HepG2 (cell line): ENCODE measurements around the gene FUT3. TPM values are rescaled to one million over a fixed set of nuclear protein-coding genes. Genes with fewer than 3 reads are reported as not detected.
A peak's percentile ranks its signal among the peaks of the same experiment; 100 is the strongest.

Experiments used
- CHD4 ChIP-seq: fragments of 200-600 bp; sonication (generic); IDR thresholded peaks from 2 replicates; pipeline ENCODE4 v1.7.0; 2017; ENCODE audit warnings: mild to moderate bottlenecking, low read length, borderline replicate concordance
- HDAC2 ChIP-seq: sonication (generic); formaldehyde crosslinking; IDR thresholded peaks from 2 replicates; pipeline ENCODE4 v1.4.0; 2020; ENCODE audit warnings: missing genetic modification reagents
- HOXA5 ChIP-seq: sonication (generic); formaldehyde crosslinking; IDR thresholded peaks from 2 replicates; pipeline ENCODE4 v1.4.0; 2020; ENCODE audit warnings: missing genetic modification reagents
- JARID2 ChIP-seq: sonication (generic); formaldehyde crosslinking; IDR thresholded peaks from 2 replicates; pipeline ENCODE4 v1.8.1; 2023; ENCODE audit warnings: missing genetic modification reagents, inconsistent platforms; ENCODE audit not compliant: insufficient replicate concordance
- KAT7 ChIP-seq: IDR thresholded peaks from 2 replicates; pipeline ENCODE4 v1.6.1; 2018; ENCODE audit warnings: borderline replicate concordance, missing compliant biosample characterization
- SYNCRIP ChIP-seq: fragments of 200-400 bp; formaldehyde crosslinking; IDR thresholded peaks from 2 replicates; pipeline ENCODE4 v1.6.1; 2018; ENCODE audit warnings: mild to moderate bottlenecking, low read depth, low read length; ENCODE audit not compliant: insufficient read depth
- TCF7 ChIP-seq: sonication (generic); IDR thresholded peaks from 2 replicates; pipeline ENCODE4 v1.6.1; 2016; ENCODE audit warnings: antibody characterized with exemption, low read depth
- ZIK1 ChIP-seq: sonication (generic); formaldehyde crosslinking; IDR thresholded peaks from 2 replicates; pipeline ENCODE4 v1.5.0; 2020; ENCODE audit warnings: mild to moderate bottlenecking, low read depth, missing genetic modification reagents, borderline replicate concordance
- polyA plus RNA-seq, 8 experiments: library from polyadenylated mRNA; depleted of rRNA in 3 of 8; stranded (reverse) in 7 of 8; unstranded in 1 of 8; fragments of >200 nt; fragmentation: Illumina TruSeq in 4 of 8; extraction: Trizol in 4 of 8; gene quantifications; 2 replicates each; pipeline versions ENCODE4 v1.2.1 to v1.2.3, GENCODE V29; 2011 to 2016; ENCODE audit warnings: low read depth in 4 of 8, missing spikeins in 1 of 8, mixed read lengths in 1 of 8; ENCODE audit not compliant: insufficient read depth in 1 of 8
- total RNA-seq, 5 experiments: library from RNA; depleted of rRNA; stranded (reverse); fragments of >200 nt; fragmentation: Illumina TruSeq; extraction: Trizol; gene quantifications; 2 replicates each; pipeline ENCODE4 v1.2.3, GENCODE V29; 2016; ENCODE audit warnings: low read depth in 1 of 5
- TF ChIP-seq, protein P1 (sequence below): sonication (generic); formaldehyde crosslinking; IDR thresholded peaks from 2 replicates; pipeline ENCODE4 v1.5.1; 2020; ENCODE audit warnings: mild to moderate bottlenecking, missing genetic modification reagents, borderline replicate concordance
- TF ChIP-seq, protein P2 (sequence below): sonication (generic); formaldehyde crosslinking; IDR thresholded peaks from 2 replicates; pipeline ENCODE4 v1.4.0; 2020; ENCODE audit warnings: missing genetic modification reagents
- TF ChIP-seq, protein P3 (sequence below): sonication (generic); formaldehyde crosslinking; IDR thresholded peaks from 2 replicates; pipeline ENCODE4 v1.8.0; 2022; ENCODE audit warnings: mild to moderate bottlenecking, missing genetic modification reagents, moderate library complexity
- TF ChIP-seq, protein P4 (sequence below): sonication (generic); formaldehyde crosslinking; IDR thresholded peaks from 2 replicates; pipeline ENCODE4 v1.4.0; 2020; ENCODE audit warnings: mild to moderate bottlenecking, missing genetic modification reagents
- TF ChIP-seq, protein P5 (sequence below): sonication (generic); formaldehyde crosslinking; conservative IDR thresholded peaks from 2 replicates; pipeline ENCODE4 v1.4.0; 2020; ENCODE audit warnings: mild to moderate bottlenecking, missing genetic modification reagents, moderate library complexity
- TF ChIP-seq, protein P6 (sequence below): sonication (generic); formaldehyde crosslinking; IDR thresholded peaks from 2 replicates; pipeline ENCODE4 v1.9.0; 2022; ENCODE audit warnings: low read depth, missing genetic modification reagents

The FUT3 gene
- total and polyA plus RNA-seq, 2 of the 13 experiments (the other 11 are each of a cell fraction or from before 2014, with no cell fraction given), result 0.53 to 1.1 TPM

DNA sequence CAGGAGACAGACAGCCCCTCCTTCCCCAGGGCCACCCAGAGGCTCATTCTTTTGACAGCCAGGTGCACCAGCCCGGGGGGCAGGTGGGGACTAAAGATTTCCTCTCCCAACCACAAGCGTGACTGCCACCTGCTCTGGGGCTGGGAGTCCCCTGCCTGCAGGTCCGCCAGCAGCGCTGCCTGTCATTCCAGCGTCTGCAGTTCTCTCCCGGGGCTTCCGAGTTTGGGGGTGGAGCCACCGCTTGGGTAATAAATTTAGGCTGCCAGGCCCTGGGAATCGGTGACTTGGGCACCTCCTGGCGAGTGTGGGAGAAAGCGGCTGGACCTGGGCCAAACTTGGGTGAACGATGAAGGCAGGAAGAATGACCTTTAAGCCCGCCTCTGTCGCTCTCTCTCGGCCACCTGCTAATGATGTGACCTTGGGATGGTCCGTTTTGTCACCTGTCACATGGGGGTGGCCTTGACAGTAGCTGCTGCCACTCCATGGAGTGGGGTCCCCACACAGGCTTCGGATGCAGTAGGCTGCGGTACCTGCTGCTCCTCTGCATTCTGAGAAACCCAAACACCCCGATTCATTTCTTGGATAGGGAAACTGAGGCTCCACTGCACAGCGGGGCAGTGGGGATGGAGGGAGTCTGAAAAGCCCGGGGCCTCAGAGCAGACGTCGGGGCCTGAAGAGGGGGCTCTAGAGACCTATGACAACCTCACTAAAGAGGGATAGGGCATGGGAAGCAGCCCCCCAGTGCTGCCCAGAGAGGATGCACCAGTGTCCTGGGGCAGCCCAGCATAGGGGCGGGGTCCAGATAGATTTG, 24.5 kb downstream of the FUT3 start (continued):
- TF ChIP-seq, protein P1, sequence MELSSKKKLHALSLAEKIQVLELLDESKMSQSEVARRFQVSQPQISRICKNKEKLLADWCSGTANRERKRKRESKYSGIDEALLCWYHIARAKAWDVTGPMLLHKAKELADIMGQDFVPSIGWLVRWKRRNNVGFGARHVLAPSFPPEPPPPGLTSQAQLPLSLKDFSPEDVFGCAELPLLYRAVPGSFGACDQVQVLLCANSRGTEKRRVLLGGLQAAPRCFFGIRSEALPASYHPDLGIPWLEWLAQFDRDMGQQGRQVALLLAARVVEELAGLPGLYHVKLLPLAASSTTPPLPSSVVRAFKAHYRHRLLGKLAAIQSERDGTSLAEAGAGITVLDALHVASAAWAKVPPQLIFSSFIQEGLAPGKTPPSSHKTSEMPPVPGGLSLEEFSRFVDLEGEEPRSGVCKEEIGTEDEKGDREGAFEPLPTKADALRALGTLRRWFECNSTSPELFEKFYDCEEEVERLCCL (CRISPR knock-in tag), result no peak
- TF ChIP-seq TCF7, result no peak
- TF ChIP-seq, protein P2, sequence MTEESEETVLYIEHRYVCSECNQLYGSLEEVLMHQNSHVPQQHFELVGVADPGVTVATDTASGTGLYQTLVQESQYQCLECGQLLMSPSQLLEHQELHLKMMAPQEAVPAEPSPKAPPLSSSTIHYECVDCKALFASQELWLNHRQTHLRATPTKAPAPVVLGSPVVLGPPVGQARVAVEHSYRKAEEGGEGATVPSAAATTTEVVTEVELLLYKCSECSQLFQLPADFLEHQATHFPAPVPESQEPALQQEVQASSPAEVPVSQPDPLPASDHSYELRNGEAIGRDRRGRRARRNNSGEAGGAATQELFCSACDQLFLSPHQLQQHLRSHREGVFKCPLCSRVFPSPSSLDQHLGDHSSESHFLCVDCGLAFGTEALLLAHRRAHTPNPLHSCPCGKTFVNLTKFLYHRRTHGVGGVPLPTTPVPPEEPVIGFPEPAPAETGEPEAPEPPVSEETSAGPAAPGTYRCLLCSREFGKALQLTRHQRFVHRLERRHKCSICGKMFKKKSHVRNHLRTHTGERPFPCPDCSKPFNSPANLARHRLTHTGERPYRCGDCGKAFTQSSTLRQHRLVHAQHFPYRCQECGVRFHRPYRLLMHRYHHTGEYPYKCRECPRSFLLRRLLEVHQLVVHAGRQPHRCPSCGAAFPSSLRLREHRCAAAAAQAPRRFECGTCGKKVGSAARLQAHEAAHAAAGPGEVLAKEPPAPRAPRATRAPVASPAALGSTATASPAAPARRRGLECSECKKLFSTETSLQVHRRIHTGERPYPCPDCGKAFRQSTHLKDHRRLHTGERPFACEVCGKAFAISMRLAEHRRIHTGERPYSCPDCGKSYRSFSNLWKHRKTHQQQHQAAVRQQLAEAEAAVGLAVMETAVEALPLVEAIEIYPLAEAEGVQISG, result peak; percentile 74
- no peak for TF ChIP-seq SYNCRIP
- TF ChIP-seq, protein P3, sequence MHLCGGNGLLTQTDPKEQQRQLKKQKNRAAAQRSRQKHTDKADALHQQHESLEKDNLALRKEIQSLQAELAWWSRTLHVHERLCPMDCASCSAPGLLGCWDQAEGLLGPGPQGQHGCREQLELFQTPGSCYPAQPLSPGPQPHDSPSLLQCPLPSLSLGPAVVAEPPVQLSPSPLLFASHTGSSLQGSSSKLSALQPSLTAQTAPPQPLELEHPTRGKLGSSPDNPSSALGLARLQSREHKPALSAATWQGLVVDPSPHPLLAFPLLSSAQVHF (CRISPR knock-in tag), result no peak
- peak; percentile 88 for TF ChIP-seq CHD4
- no peak for TF ChIP-seq JARID2 (CRISPR knock-in tag)
- TF ChIP-seq, protein P4, sequence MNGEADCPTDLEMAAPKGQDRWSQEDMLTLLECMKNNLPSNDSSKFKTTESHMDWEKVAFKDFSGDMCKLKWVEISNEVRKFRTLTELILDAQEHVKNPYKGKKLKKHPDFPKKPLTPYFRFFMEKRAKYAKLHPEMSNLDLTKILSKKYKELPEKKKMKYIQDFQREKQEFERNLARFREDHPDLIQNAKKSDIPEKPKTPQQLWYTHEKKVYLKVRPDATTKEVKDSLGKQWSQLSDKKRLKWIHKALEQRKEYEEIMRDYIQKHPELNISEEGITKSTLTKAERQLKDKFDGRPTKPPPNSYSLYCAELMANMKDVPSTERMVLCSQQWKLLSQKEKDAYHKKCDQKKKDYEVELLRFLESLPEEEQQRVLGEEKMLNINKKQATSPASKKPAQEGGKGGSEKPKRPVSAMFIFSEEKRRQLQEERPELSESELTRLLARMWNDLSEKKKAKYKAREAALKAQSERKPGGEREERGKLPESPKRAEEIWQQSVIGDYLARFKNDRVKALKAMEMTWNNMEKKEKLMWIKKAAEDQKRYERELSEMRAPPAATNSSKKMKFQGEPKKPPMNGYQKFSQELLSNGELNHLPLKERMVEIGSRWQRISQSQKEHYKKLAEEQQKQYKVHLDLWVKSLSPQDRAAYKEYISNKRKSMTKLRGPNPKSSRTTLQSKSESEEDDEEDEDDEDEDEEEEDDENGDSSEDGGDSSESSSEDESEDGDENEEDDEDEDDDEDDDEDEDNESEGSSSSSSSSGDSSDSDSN, result peak; percentile 53; the same call in 1 of the 2 replicates
- TF ChIP-seq HOXA5 (CRISPR knock-in tag), result peak; percentile 80
- TF ChIP-seq, protein P5, sequence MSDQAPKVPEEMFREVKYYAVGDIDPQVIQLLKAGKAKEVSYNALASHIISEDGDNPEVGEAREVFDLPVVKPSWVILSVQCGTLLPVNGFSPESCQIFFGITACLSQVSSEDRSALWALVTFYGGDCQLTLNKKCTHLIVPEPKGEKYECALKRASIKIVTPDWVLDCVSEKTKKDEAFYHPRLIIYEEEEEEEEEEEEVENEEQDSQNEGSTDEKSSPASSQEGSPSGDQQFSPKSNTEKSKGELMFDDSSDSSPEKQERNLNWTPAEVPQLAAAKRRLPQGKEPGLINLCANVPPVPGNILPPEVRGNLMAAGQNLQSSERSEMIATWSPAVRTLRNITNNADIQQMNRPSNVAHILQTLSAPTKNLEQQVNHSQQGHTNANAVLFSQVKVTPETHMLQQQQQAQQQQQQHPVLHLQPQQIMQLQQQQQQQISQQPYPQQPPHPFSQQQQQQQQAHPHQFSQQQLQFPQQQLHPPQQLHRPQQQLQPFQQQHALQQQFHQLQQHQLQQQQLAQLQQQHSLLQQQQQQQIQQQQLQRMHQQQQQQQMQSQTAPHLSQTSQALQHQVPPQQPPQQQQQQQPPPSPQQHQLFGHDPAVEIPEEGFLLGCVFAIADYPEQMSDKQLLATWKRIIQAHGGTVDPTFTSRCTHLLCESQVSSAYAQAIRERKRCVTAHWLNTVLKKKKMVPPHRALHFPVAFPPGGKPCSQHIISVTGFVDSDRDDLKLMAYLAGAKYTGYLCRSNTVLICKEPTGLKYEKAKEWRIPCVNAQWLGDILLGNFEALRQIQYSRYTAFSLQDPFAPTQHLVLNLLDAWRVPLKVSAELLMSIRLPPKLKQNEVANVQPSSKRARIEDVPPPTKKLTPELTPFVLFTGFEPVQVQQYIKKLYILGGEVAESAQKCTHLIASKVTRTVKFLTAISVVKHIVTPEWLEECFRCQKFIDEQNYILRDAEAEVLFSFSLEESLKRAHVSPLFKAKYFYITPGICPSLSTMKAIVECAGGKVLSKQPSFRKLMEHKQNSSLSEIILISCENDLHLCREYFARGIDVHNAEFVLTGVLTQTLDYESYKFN (CRISPR knock-in tag), result peak; percentile 84
- peak; percentile 56; the same call in 1 of the 2 replicates for TF ChIP-seq ZIK1
- TF ChIP-seq, protein P6, sequence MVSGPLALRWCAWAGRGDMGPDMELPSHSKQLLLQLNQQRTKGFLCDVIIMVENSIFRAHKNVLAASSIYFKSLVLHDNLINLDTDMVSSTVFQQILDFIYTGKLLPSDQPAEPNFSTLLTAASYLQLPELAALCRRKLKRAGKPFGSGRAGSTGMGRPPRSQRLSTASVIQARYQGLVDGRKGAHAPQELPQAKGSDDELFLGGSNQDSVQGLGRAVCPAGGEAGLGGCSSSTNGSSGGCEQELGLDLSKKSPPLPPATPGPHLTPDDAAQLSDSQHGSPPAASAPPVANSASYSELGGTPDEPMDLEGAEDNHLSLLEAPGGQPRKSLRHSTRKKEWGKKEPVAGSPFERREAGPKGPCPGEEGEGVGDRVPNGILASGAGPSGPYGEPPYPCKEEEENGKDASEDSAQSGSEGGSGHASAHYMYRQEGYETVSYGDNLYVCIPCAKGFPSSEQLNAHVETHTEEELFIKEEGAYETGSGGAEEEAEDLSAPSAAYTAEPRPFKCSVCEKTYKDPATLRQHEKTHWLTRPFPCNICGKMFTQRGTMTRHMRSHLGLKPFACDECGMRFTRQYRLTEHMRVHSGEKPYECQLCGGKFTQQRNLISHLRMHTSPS, result peak; percentile 79; the same call in 1 of the 2 replicates
- no peak for TF ChIP-seq KAT7
- TF ChIP-seq HDAC2, result peak; percentile 85
